Activated T-helper 1 cell treated with anti-CD3 and anti-CD28 coated beads, Interleukin-12 subunit alpha, Interleukin-12 subunit beta, Interleukin-2, Interleukin-4 antibody, amounts not matched to agents 30 ng/mL and 10 ng/mL and 1 ng/mL, durations not matched to agents 14 hours and 24 hours and 36 hours (primary cell): ENCODE data around the gene NMRK1. TPM values are rescaled to one million over a fixed set of nuclear protein-coding genes. Genes with fewer than 3 reads are reported as not detected.

Experiments used
- DNase-seq: peaks from one replicate; pipeline ENCODE4 v3.0.0; 2021; ENCODE audit warnings: low spot score
- H3K27ac Mint-ChIP-seq: one replicate; pipeline ENCODE4 v1.8.0; 2021; ENCODE audit warnings: mild to moderate bottlenecking, mixed read lengths
- H3K27me3 Mint-ChIP-seq: one replicate; pipeline ENCODE4 v1.8.0; 2022; ENCODE audit warnings: mild to moderate bottlenecking, moderate library complexity, mixed read lengths; ENCODE audit not compliant: insufficient read depth
- H3K36me3 Mint-ChIP-seq: one replicate; pipeline ENCODE4 v1.8.0; 2021; ENCODE audit warnings: low read depth, mixed read lengths
- H3K4me1 Mint-ChIP-seq: one replicate; pipeline ENCODE4 v1.8.0; 2021; ENCODE audit warnings: low read depth, mixed read lengths
- H3K4me3 Mint-ChIP-seq: one replicate; pipeline ENCODE4 v1.8.0; 2021; ENCODE audit warnings: mild to moderate bottlenecking, moderate library complexity, mixed read lengths
- H3K9me3 Mint-ChIP-seq: one replicate; pipeline ENCODE4 v1.8.0; 2021; ENCODE audit warnings: mixed read lengths
- intact Hi-C: fragments of 100-400 bp; cut with micrococcal nuclease; formaldehyde crosslinking; loops from one replicate; pipeline ENCODE4 v1.15.1; 2024
- total RNA-seq: library from RNA; stranded (reverse); gene quantifications from 2 replicates; pipeline ENCODE4 v1.2.3, GENCODE V29; 2022

The NMRK1 gene
- total RNA-seq, 1 donor from 2014 or later: 9.2 TPM

DNA sequence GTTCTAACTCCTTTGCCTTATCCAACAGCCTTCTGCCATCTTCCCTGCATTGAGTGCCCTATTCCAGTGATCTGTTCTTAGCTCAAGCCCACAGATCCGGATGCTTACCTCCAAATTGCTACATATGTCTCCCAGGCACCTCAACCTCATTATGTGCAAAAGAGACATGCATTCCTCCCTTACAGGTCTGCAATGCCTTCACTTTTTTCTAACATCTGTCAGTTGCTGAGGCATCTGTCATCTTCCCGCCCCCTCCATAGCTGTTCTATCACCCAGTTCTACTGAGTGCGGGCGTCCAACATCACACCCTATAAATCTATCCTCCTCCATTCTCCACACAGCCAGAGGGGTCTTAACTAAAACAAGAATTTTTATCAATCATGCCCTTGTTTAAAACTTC, 20.1 kb downstream of the NMRK1 start:
- Mint-ChIP-seq H3K4me3 (no peak overlapping the region), H3K27ac (no peak overlapping the region)
- intact Hi-C loops: no loop called here

GRCh38 chr9:75065510-75065909, 22.4 kb downstream of the NMRK1 start:
- Mint-ChIP-seq H3K27ac (no peak overlapping the region), H3K4me1 (peaks cover 20% of the 10 kb centered on the region), H3K4me3 (no peak overlapping the region), H3K36me3 (peaks cover 27% of the 10 kb centered on the region), H3K9me3 (no peaks in the 10 kb centered on the region), H3K27me3 (no peaks in the 10 kb centered on the region)
- no peak for DNase-seq
- intact Hi-C loops: no loop called here

More for the DNA sequence above, 20.1 kb downstream of the NMRK1 start:
- peaks cover 24% of the 10 kb centered on the region for H3K36me3 Mint-ChIP-seq
- H3K27me3 Mint-ChIP-seq: no peaks in the 10 kb centered on the region
- H3K9me3 Mint-ChIP-seq: no peaks in the 10 kb centered on the region
- H3K4me1 Mint-ChIP-seq: peaks cover 35% of the 10 kb centered on the region
- no peak for DNase-seq

DNA sequence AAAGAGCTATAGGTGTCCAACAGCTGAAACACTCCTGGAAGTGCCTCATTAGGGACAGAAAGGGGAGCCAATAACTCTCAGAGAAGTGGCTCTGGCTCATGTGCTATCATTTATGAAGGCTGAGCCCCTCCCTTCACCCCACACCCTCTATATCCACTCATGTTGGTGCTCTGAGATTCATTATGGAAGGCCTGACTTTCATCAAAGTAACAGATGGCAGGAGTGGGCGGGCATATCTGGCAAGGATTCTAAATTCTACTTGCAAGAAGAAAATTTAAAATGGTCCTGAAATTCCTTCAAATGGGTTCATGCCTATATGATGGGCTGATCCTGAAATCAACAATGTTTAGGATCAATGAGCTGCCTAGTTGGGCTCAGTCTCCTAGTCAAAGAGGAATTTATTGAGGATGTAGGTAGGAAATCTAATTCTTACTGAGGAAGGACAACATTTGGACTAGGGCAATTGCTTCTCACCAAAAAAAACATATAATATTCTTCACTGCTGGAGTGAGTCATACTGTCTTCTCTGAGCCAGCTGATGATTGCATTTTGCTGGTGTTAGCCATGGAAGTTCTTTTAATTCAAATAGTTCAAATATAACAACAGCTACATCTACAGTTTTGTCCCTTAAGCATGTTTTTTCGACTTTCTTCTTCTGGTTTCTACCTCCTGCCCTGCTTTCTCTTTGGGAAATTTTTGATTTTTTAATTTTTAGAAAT, 23.5 kb downstream of the NMRK1 start:
- H3K36me3 Mint-ChIP-seq: peaks cover 34% of the 10 kb centered on the region
- intact Hi-C loops: no loop called here
- DNase-seq: no peak
- H3K27me3 Mint-ChIP-seq: no peaks in the 10 kb centered on the region
- H3K27ac Mint-ChIP-seq: no peak overlapping the region
- no peak overlapping the region for H3K4me3 Mint-ChIP-seq
- peaks cover 12% of the 10 kb centered on the region for H3K4me1 Mint-ChIP-seq
- H3K9me3 Mint-ChIP-seq: peaks cover 3% of the 10 kb centered on the region

- H3K27ac Mint-ChIP-seq: no peak overlapping the region
- peaks cover 6% of the 10 kb centered on the region for H3K4me1 Mint-ChIP-seq
- H3K9me3 Mint-ChIP-seq: peaks cover 6% of the 10 kb centered on the region
- H3K27me3 Mint-ChIP-seq: no peaks in the 10 kb centered on the region
- H3K4me3 Mint-ChIP-seq: no peak overlapping the region
- H3K36me3 Mint-ChIP-seq: peaks cover 31% of the 10 kb centered on the region
- DNase-seq: no peak
- intact Hi-C loops: no loop called here
Measured at GRCh38 chr9:75063556-75064305, 24.2 kb downstream of the NMRK1 start.

GRCh38 chr9:75061169-75061568, 26.8 kb downstream of the NMRK1 start:
- Mint-ChIP-seq H3K27ac (no peak overlapping the region), H3K4me3 (no peak overlapping the region), H3K27me3 (no peaks in the 10 kb centered on the region), H3K36me3 (peaks cover 18% of the 10 kb centered on the region), H3K9me3 (peaks cover 6% of the 10 kb centered on the region), H3K4me1 (no peaks in the 10 kb centered on the region)
- intact Hi-C loops: no loop called here
- no peak for DNase-seq

DNA sequence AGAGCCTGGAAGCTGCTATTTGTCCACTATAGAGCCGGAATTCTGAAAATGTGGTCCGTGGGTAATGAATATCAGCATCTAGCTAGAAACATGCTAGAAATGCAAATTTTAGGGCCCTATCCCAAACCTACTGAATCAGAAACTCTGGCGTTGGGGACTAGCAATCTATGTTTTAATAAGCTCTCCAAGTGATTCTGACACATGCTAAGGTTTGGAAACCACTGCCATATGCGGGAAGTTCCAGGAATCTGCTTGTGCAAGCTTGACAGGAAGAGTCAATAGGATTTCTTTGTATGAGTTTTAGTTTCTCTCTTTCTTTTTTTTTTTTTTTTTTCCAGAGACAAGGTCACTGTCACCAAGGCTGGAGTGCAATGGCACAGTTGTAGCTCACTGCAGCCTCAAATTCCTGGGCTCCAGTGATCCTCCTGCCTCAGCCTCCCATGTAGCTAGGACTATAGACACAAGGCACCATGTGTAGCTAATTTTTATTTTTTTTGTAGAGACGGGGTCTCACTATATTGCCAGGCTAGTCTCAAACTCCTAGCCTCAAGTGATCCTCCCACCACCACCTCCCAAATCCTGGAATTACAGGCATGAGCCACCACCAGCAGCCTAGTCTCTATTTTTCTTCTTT, 33.5 kb downstream of the NMRK1 start:
- no peak overlapping the region for H3K27ac Mint-ChIP-seq
- no peak for DNase-seq
- peaks cover 3% of the 10 kb centered on the region for H3K9me3 Mint-ChIP-seq
- intact Hi-C loops: no loop called here
- no peak overlapping the region for H3K4me3 Mint-ChIP-seq
- H3K4me1 Mint-ChIP-seq: no peaks in the 10 kb centered on the region
- H3K27me3 Mint-ChIP-seq: peaks cover 1% of the 10 kb centered on the region
- peaks cover under 1% of the 10 kb centered on the region for H3K36me3 Mint-ChIP-seq

GRCh38 chr9:75053869-75054268, 34.1 kb downstream of the NMRK1 start:
- Mint-ChIP-seq H3K4me3 (no peak overlapping the region), H3K9me3 (no peaks in the 10 kb centered on the region), H3K36me3 (no peaks in the 10 kb centered on the region), H3K4me1 (no peaks in the 10 kb centered on the region), H3K27ac (no peak overlapping the region), H3K27me3 (peaks cover 1% of the 10 kb centered on the region)
- intact Hi-C loops: no loop called here
- no peak for DNase-seq

DNA sequence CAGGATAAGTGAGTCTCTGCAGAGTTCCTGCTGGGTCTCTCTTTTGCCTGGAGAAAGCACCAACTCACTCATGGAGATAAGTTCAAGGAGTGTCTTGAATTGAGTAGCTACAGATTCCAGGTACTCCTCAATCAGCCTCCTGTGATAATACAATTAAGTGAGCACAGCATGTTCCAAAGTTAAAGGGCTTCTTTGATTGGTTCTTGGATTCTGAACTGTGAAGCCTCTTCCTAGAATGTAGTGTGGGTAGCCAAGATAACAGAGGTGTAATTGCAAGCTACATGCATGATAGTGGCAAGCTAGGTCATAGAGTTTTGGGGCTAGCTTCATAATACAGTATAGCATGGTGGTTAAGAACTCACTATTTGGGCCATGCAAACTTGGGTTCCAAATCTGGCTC, 36.7 kb downstream of the NMRK1 start:
- no peak for DNase-seq
- Mint-ChIP-seq H3K4me1 (no peaks in the 10 kb centered on the region), H3K9me3 (no peaks in the 10 kb centered on the region), H3K27me3 (peaks cover 4% of the 10 kb centered on the region), H3K27ac (no peak overlapping the region), H3K4me3 (no peak overlapping the region), H3K36me3 (no peaks in the 10 kb centered on the region)
- intact Hi-C loops: no loop called here

DNA sequence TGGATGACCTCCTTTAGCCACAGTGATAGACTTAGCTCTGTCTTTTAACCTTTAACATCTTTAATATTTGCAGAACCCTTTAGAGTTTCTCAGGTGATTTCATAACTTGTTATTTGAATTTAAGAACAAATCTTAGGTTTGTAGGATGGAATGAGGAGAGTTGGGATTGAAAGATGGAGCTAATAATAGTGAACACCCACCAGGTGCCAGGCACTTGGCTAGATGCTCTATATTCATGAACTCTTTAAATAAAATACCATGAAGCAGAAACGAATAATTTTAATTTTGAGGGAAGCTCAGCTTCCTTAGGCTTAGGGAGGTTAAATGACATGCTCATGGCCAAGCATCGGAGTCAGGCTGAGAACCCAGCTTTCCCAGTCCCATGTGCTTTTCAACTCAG, 40.4 kb downstream of the NMRK1 start:
- intact Hi-C loops: no loop called here
- no peak for DNase-seq
- Mint-ChIP-seq H3K27me3 (peaks cover 7% of the 10 kb centered on the region), H3K27ac (no peak overlapping the region), H3K4me3 (no peak overlapping the region), H3K4me1 (no peaks in the 10 kb centered on the region), H3K36me3 (no peaks in the 10 kb centered on the region), H3K9me3 (no peaks in the 10 kb centered on the region)

DNA sequence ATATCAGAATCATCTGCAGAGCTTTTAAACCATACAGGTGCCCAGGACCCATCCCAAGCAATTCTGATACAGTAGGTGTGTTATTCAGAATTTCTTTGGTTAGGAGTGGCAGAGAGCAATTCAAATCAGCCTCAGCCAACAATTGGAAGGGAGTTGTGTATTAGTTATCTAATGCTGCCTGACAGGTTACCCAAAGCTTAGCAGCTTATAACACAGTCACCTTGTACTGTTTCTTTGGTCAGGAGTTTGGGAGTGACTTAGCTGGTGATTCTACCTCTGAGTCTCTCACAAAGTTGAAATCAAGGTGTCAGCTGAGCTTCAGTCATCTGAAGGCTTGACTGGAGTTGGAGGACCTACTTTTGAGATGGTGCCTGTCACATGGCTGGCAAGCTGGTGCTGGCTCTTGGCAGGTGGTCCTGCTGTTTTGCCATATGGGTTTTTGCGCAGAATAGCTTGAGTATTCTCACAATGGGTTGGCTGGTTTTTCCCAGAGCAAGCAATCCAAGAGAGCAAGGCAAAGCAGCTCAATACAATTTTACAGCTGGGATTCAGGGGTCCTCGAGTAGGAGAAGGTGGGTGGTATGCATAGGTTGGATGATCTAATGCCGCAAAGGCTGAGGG, 41.1 kb downstream of the NMRK1 start:
- Mint-ChIP-seq H3K36me3 (no peaks in the 10 kb centered on the region), H3K27ac (no peak overlapping the region), H3K27me3 (peaks cover 7% of the 10 kb centered on the region)

GRCh38 chr9:75041041-75041440, 46.9 kb downstream of the NMRK1 start:
- no peak overlapping the region for H3K4me3 Mint-ChIP-seq
- intact Hi-C loops: no loop called here
- H3K27ac Mint-ChIP-seq: no peak overlapping the region
- peaks cover 4% of the 10 kb centered on the region for H3K27me3 Mint-ChIP-seq
- H3K4me1 Mint-ChIP-seq: no peaks in the 10 kb centered on the region
- no peaks in the 10 kb centered on the region for H3K36me3 Mint-ChIP-seq
- H3K9me3 Mint-ChIP-seq: no peaks in the 10 kb centered on the region
- no peak for DNase-seq

More for the DNA sequence above, 41.1 kb downstream of the NMRK1 start:
- no peak for DNase-seq
- Mint-ChIP-seq H3K4me1 (no peaks in the 10 kb centered on the region), H3K9me3 (no peaks in the 10 kb centered on the region), H3K4me3 (no peak overlapping the region)
- intact Hi-C loops: no loop called here

GRCh38 chr9:75039801-75040200, 48.2 kb downstream of the NMRK1 start:
- intact Hi-C loops: no loop called here
- H3K27me3 Mint-ChIP-seq: peaks cover 4% of the 10 kb centered on the region
- no peak overlapping the region for H3K27ac Mint-ChIP-seq
- no peaks in the 10 kb centered on the region for H3K9me3 Mint-ChIP-seq
- no peaks in the 10 kb centered on the region for H3K4me1 Mint-ChIP-seq
- no peak for DNase-seq
- H3K4me3 Mint-ChIP-seq: no peak overlapping the region
- no peaks in the 10 kb centered on the region for H3K36me3 Mint-ChIP-seq

- Mint-ChIP-seq H3K27ac (no peak overlapping the region), H3K4me1 (no peaks in the 10 kb centered on the region), H3K9me3 (no peaks in the 10 kb centered on the region), H3K27me3 (peaks cover 11% of the 10 kb centered on the region), H3K4me3 (no peak overlapping the region), H3K36me3 (no peaks in the 10 kb centered on the region)
- no peak for DNase-seq
- intact Hi-C loops: no loop called here
Measured at GRCh38 chr9:75039009-75039408, 48.9 kb downstream of the NMRK1 start.
